Naive thymus-derived CD4-positive, alpha-beta T cell (primary cell): ENCODE data around the gene DGKI. TPM values are rescaled to one million over a fixed set of nuclear protein-coding genes. Genes with fewer than 3 reads are reported as not detected.

Experiments
- ATAC-seq: fragments of 150-1000 bp; cut with Tn5 transposase; 2 replicates; pipeline ENCODE4 v1.10.0; 2021; ENCODE audit warnings: mild to moderate bottlenecking, moderate library complexity
- CTCF ChIA-PET: fragments of 350-600 bp; sonication (Branson Sonifier 250); formaldehyde crosslinking; loops from one replicate; lab custom pipeline; 2021; ENCODE audit warnings: antibody characterized with exemption; lab: Charles Lee
- POLR2A ChIA-PET: fragments of 350-600 bp; sonication (Branson Sonifier 250); formaldehyde crosslinking; loops from one replicate; lab custom pipeline; 2021; ENCODE audit warnings: antibody characterized with exemption, inconsistent platforms; lab: Charles Lee
- DNase-seq, 9 donors: peaks; one replicate each; pipeline versions ENCODE4 v3.0.0 to v3.0.0-alpha.2; 2020 to 2022; ENCODE audit warnings: mixed read lengths in 1 of 9
- H3K27ac ChIP-seq: one replicate; pipeline ENCODE4 v1.7.0; 2013; ENCODE audit warnings: mild to moderate bottlenecking, low read depth, low read length, moderate library complexity
- H3K27me3 ChIP-seq, 2 donors: one replicate each; pipeline ENCODE4 v1.7.0; 2013; ENCODE audit warnings: low read length in 2 of 2, mild to moderate bottlenecking in 2 of 2, moderate library complexity in 2 of 2; ENCODE audit not compliant: control insufficient read depth in 2 of 2, insufficient read depth in 2 of 2
- H3K36me3 ChIP-seq, 3 experiments: 1 replicate in 2 of 3; 2 replicates in 1 of 3; pipeline ENCODE4 v1.7.0; 2013; ENCODE audit warnings: low read length in 3 of 3, mild to moderate bottlenecking in 3 of 3, moderate library complexity in 1 of 3; ENCODE audit not compliant: insufficient read depth in 3 of 3, control insufficient read depth in 2 of 3
- H3K4me1 ChIP-seq, 2 donors: one replicate each; pipeline ENCODE4 v1.7.0; 2013; ENCODE audit warnings: low read length in 2 of 2, mild to moderate bottlenecking in 2 of 2, moderate library complexity in 1 of 2; ENCODE audit not compliant: control insufficient read depth in 2 of 2, insufficient read depth in 2 of 2
- H3K4me3 ChIP-seq: 2 replicates; pipeline ENCODE4 v1.7.0; 2013; ENCODE audit warnings: mild to moderate bottlenecking, low read length
- H3K9me3 ChIP-seq, 3 experiments: 1 replicate in 2 of 3; 2 replicates in 1 of 3; pipeline ENCODE4 v1.7.0; 2013; ENCODE audit warnings: low read length in 3 of 3; ENCODE audit not compliant: control insufficient read depth in 2 of 3
- H3K27ac Mint-ChIP-seq, 9 donors: one replicate each; pipeline ENCODE4 v1.8.0; 2020 to 2022; ENCODE audit warnings: mixed read lengths in 9 of 9, mild to moderate bottlenecking in 8 of 9, moderate library complexity in 5 of 9, inconsistent platforms in 2 of 9
- H3K27me3 Mint-ChIP-seq, 5 donors: one replicate each; pipeline ENCODE4 v1.8.0; 2021 to 2022; ENCODE audit warnings: mixed read lengths in 5 of 5, mild to moderate bottlenecking in 1 of 5
- H3K36me3 Mint-ChIP-seq, 5 donors: one replicate each; pipeline ENCODE4 v1.8.0; 2020 to 2022; ENCODE audit warnings: mixed read lengths in 5 of 5, mild to moderate bottlenecking in 3 of 5, inconsistent platforms in 1 of 5
- H3K4me1 Mint-ChIP-seq, 7 donors: one replicate each; pipeline ENCODE4 v1.8.0; 2020 to 2022; ENCODE audit warnings: mixed read lengths in 7 of 7, mild to moderate bottlenecking in 3 of 7, inconsistent platforms in 1 of 7
- H3K4me3 Mint-ChIP-seq, 10 donors: one replicate each; pipeline ENCODE4 v1.8.0; 2020 to 2022; ENCODE audit warnings: mild to moderate bottlenecking in 10 of 10, mixed read lengths in 10 of 10, moderate library complexity in 6 of 10, inconsistent platforms in 2 of 10
- H3K9me3 Mint-ChIP-seq, 11 donors: one replicate each; pipeline ENCODE4 v1.8.0; 2020 to 2022; ENCODE audit warnings: mixed read lengths in 11 of 11, mild to moderate bottlenecking in 4 of 11, inconsistent platforms in 1 of 11, moderate library complexity in 1 of 11
- intact Hi-C, 2 donors: fragments of 100-400 bp; cut with micrococcal nuclease; formaldehyde crosslinking; loops; one replicate each; pipeline ENCODE4 v1.15.1; 2023
- polyA plus RNA-seq, 2 donors: library from polyadenylated mRNA; unstranded; fragments of 300-500 nt; fragmentation: Illumina TruSeq; gene quantifications; one replicate each; pipeline ENCODE4 v1.2.3, GENCODE V29; 2021
- total RNA-seq, 6 experiments: library from RNA in 5 of 6; stranded (reverse) in 5 of 6; gene quantifications; 1 replicate in 5 of 6; 2 replicates in 1 of 6; pipeline ENCODE4 v1.2.3 and lab custom pipeline; 2021 to 2026

Gene DGKI
- total and polyA plus RNA-seq, 7 experiments from 2014 or later = 1.3 TPM; not detected in 6

GRCh38 chr7:137618748-137619147 lies 228.0 kb downstream of the DGKI start:
- Mint-ChIP-seq H3K4me1 (no peaks in the 10 kb centered on the region), H3K4me3 (no peak overlapping the region), H3K27me3 (peaks cover 0 to 27% (median 12%) of the 10 kb centered on the region in 5 donors), H3K36me3 (no peaks in the 10 kb centered on the region), H3K27ac (no peak overlapping the region), H3K9me3 (no peaks in the 10 kb centered on the region)
- intact Hi-C loops = no loop called here
- DNase-seq (no peak), ATAC-seq (no peak)
- Histone ChIP-seq H3K36me3 (no peaks in the 10 kb centered on the region), H3K27me3 (no peaks in the 10 kb centered on the region), H3K4me3 (no peak overlapping the region), H3K9me3 (no peaks in the 10 kb centered on the region), H3K4me1 (no peaks in the 10 kb centered on the region), H3K27ac (no peak overlapping the region)
- ChIA-PET CTCF (interaction anchor here (0.5 kb wide), 1 partner anchor 470 kb away, joined by 3 read pairs; no protein-coding TSS in a partner anchor), POLR2A (no interaction called here)

DNA sequence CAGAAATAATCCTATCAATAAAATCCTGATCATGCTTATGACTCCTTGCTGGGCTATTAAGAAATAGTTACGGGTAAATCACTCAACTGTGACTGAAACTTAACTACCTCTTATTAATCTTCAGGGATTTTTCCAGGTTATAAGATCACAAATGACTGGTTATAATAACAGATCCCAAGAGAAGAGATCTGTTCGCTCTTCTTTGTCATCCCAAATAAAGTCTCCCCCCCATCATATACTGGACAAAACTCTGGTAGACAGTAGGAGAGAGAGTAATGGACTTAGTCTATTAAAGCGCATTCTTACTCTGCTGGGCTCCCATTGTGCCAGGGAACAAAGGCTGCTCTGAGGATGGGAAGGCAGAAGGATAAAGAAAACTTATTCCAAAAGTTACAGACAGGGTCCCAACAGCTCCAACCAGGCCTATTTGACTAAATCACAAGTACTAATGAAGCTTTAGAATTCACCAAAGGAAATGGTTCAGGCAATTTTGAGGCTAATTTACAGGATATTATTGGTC lies 233.7 kb downstream of the DGKI start:
- CTCF ChIA-PET = no interaction called here
- peaks cover 3 to 37% (median 25%) of the 10 kb centered on the region in 5 donors for H3K27me3 Mint-ChIP-seq
- H3K27ac Mint-ChIP-seq = no peak overlapping the region

DNA sequence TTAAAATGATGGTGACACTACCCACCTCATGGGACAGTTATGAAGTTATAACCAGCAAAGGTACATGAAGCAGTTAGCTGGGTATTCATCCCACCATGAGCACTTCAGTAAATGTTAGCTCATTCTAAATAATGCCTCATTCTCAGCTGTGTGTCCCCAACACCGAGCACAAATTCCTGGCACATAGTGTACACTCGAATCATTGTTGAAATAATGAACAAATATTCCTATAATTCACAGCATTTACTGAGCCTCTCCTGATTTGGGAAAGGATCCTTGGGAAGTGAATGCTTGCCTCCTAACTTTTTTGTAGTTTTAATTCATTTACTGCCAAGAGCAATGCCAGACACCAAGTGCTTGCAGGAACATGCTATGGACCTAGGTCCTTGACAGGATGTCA lies 235.2 kb downstream of the DGKI start:
- no peaks in the 10 kb centered on the region for H3K4me1 Mint-ChIP-seq
- ATAC-seq (no peak), DNase-seq (no peak)
- H3K36me3 ChIP-seq = no peaks in the 10 kb centered on the region
- no peak overlapping the region for H3K4me3 Mint-ChIP-seq
- peaks cover 3 to 40% (median 24%) of the 10 kb centered on the region in 5 donors for H3K27me3 Mint-ChIP-seq
- H3K36me3 Mint-ChIP-seq = no peaks in the 10 kb centered on the region
- ChIA-PET CTCF (no interaction called here), POLR2A (no interaction called here)
- no peaks in the 10 kb centered on the region for H3K4me1 ChIP-seq
- H3K9me3 Mint-ChIP-seq = no peaks in the 10 kb centered on the region
- H3K9me3 ChIP-seq = no peaks in the 10 kb centered on the region
- no peaks in the 10 kb centered on the region for H3K27me3 ChIP-seq
- intact Hi-C loops = no loop called here
- no peak overlapping the region for H3K27ac Mint-ChIP-seq
- no peak overlapping the region for H3K27ac ChIP-seq
- H3K4me3 ChIP-seq = no peak overlapping the region

More for the DNA sequence above, 233.7 kb downstream of the DGKI start:
- POLR2A ChIA-PET = no interaction called here
- no peak overlapping the region for H3K4me3 Mint-ChIP-seq
- no peaks in the 10 kb centered on the region for H3K36me3 ChIP-seq
- no peaks in the 10 kb centered on the region for H3K27me3 ChIP-seq
- H3K4me3 ChIP-seq = no peak overlapping the region
- DNase-seq = no peak
- no peak overlapping the region for H3K27ac ChIP-seq
- no peak for ATAC-seq
- H3K4me1 Mint-ChIP-seq = no peaks in the 10 kb centered on the region
- H3K9me3 ChIP-seq = no peaks in the 10 kb centered on the region
- intact Hi-C loops = no loop called here
- no peaks in the 10 kb centered on the region for H3K4me1 ChIP-seq
- no peaks in the 10 kb centered on the region for H3K36me3 Mint-ChIP-seq
- H3K9me3 Mint-ChIP-seq = no peaks in the 10 kb centered on the region

DNA sequence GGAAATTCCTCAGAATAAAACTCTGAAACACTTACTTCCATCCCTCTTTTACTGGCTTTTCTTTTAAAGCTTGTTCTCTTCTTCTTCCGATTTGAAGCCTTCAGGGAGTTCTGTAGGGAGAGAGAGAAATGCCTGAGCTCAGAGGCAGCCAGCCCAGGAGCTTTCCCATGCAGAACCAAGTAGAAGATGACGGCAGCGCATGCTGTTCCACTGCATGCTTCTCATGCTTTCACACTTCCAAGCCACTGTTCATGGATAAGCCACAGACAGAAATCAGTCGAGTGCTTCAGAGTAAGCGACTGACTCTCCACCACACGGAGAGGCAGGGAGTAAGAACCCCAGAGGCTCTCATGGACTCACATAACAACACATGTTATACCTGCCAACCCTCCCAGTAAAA lies 237.3 kb downstream of the DGKI start:
- Mint-ChIP-seq H3K27ac (no peak overlapping the region), H3K9me3 (no peaks in the 10 kb centered on the region), H3K36me3 (no peaks in the 10 kb centered on the region), H3K4me3 (no peak overlapping the region), H3K27me3 (peaks cover 3 to 34% (median 28%) of the 10 kb centered on the region in 5 donors), H3K4me1 (no peaks in the 10 kb centered on the region)
- ATAC-seq = no peak
- DNase-seq = no peak
- intact Hi-C loops = no loop called here
- CTCF ChIA-PET = no interaction called here
- Histone ChIP-seq H3K9me3 (no peaks in the 10 kb centered on the region), H3K4me1 (no peaks in the 10 kb centered on the region), H3K27me3 (no peaks in the 10 kb centered on the region), H3K36me3 (no peaks in the 10 kb centered on the region), H3K4me3 (no peak overlapping the region), H3K27ac (no peak overlapping the region)
- POLR2A ChIA-PET = no interaction called here

DNA sequence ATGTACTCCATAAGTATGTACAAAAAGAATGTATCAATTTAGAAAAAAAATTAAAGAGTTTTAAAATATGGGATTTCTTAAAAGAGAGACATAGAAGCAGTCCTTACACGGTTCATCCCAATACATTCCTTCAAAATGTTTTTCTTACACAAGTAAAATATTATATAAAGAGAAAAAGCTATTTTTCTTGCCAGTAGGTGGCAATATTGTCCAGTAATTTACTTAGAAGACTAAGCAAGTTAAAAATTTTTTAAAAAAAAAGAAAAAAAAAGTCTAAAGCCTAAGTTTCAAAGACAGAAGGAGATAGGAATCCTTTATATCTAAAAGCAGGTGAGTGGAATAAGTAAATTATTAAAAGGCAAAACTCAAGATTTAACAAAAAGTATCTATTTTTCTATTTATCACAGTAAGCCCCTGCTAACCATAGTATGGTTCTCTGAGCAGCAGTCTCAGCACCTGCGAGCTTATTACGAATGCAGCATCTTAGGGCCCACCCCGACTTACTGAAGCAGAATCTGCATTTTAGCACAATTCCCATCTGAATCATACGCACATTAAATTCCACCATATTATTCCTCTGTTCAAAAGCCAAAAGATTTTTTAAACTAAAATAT lies 240.6 kb downstream of the DGKI start:
- DNase-seq (peak in 4 of 9 donors; percentile 3 to 14 (median 6)), ATAC-seq (no peak)
- H3K36me3 Mint-ChIP-seq = no peaks in the 10 kb centered on the region
- H3K4me1 ChIP-seq = no peaks in the 10 kb centered on the region
- peaks cover 3 to 27% (median 25%) of the 10 kb centered on the region in 5 donors for H3K27me3 Mint-ChIP-seq
- H3K27me3 ChIP-seq = peaks cover 0 to 3% of the 10 kb centered on the region in 2 donors
- H3K27ac ChIP-seq = no peak overlapping the region
- H3K27ac Mint-ChIP-seq = no peak overlapping the region
- ChIA-PET CTCF (interaction anchor here (1.3 kb wide), 1 partner anchor 296 kb away, joined by 3 read pairs; no protein-coding TSS in a partner anchor), POLR2A (no interaction called here)
- no peaks in the 10 kb centered on the region for H3K9me3 ChIP-seq
- H3K9me3 Mint-ChIP-seq = no peaks in the 10 kb centered on the region
- H3K4me3 Mint-ChIP-seq = no peak overlapping the region
- H3K36me3 ChIP-seq = no peaks in the 10 kb centered on the region
- H3K4me1 Mint-ChIP-seq = no peaks in the 10 kb centered on the region
- H3K4me3 ChIP-seq = no peak overlapping the region
- intact Hi-C loops = loop anchor here (1.0 to 2.0 kb wide), 3 partner anchors 20 to 403 kb away; no protein-coding TSS in a partner anchor

DNA sequence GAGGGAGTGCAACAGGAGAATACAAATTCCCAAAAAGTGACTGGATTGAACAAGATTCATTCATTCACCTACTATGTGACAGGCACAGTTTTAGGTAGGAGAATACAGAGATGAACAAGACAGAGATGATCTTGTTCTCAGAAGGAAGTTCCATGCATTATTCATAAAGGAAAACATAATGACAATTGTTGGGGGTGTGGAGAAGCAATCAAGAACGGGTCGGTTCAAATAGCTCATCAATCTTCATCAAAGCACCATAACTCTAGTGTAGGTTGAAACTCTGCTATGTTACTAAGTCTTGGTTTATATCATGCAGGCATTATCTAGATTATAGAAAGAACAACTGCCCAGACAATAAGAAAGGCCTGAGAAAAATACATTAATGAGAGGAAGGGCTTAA lies 243.7 kb downstream of the DGKI start:
- no peaks in the 10 kb centered on the region for H3K9me3 ChIP-seq
- Mint-ChIP-seq H3K36me3 (no peaks in the 10 kb centered on the region), H3K4me3 (no peak overlapping the region), H3K27me3 (peaks cover 0 to 26% (median 21%) of the 10 kb centered on the region in 5 donors), H3K27ac (no peak overlapping the region), H3K4me1 (no peaks in the 10 kb centered on the region), H3K9me3 (no peaks in the 10 kb centered on the region)
- no peaks in the 10 kb centered on the region for H3K36me3 ChIP-seq
- no peak overlapping the region for H3K4me3 ChIP-seq
- ChIA-PET POLR2A (no interaction called here), CTCF (no interaction called here)
- intact Hi-C loops = no loop called here
- H3K4me1 ChIP-seq = no peaks in the 10 kb centered on the region
- H3K27me3 ChIP-seq = peaks cover 0 to 3% of the 10 kb centered on the region in 2 donors
- ATAC-seq = no peak
- no peak overlapping the region for H3K27ac ChIP-seq
- no peak for DNase-seq

DNA sequence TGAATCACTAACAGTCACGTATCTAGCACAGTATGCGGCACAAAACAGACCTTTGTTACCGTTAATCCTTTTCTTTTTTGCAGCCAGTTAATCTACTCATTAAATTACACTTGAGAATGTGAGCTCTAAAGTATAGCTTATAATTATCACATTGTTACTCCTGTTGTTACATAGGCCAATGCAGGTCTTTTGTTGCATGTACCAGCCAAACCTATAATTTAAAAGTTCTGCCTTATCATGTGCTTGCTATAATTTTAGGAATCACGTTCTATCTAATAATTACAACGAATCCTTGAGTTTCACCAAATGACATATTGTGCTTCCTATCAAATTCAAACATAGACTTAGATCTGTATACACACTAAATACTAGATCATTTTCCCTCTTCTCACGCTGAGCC lies 245.1 kb downstream of the DGKI start:
- H3K9me3 Mint-ChIP-seq = no peaks in the 10 kb centered on the region
- peaks cover 0 to 3% of the 10 kb centered on the region in 2 donors for H3K27me3 ChIP-seq
- ATAC-seq (no peak), DNase-seq (no peak)
- no peaks in the 10 kb centered on the region for H3K36me3 ChIP-seq
- POLR2A ChIA-PET = no interaction called here
- no peaks in the 10 kb centered on the region for H3K36me3 Mint-ChIP-seq
- H3K27ac Mint-ChIP-seq = no peak overlapping the region
- H3K4me3 Mint-ChIP-seq = no peak overlapping the region
- H3K27ac ChIP-seq = no peak overlapping the region
- H3K4me3 ChIP-seq = no peak overlapping the region
- CTCF ChIA-PET = no interaction called here
- intact Hi-C loops = no loop called here
- H3K4me1 Mint-ChIP-seq = no peaks in the 10 kb centered on the region
- H3K4me1 ChIP-seq = no peaks in the 10 kb centered on the region
- H3K27me3 Mint-ChIP-seq = peaks cover 0 to 30% (median 18%) of the 10 kb centered on the region in 5 donors
- H3K9me3 ChIP-seq = no peaks in the 10 kb centered on the region
